Hepatocyte (in vitro differentiated cells): Measurements from ENCODE around the gene DIP2B.

ENCODE experiments used
- CTCF ChIP-seq: fragments of 200-600 bp; sonication (generic); IDR thresholded peaks from 2 replicates; pipeline ENCODE4 v1.5.1; 2016; ENCODE audit warnings: antibody characterized with exemption, mild to moderate bottlenecking; ENCODE audit not compliant: poor library complexity
- EZH2phosphoT487 ChIP-seq: fragments of 200-600 bp; sonication (generic); IDR thresholded peaks from one replicate; pipeline ENCODE4 v1.6.1; 2018; ENCODE audit warnings: antibody characterized with exemption, mild to moderate bottlenecking, low read depth, moderate library complexity; ENCODE audit not compliant: unreplicated experiment, severe bottlenecking

GRCh38 chr12:50541139-50541538 is 36.4 kb downstream of the DIP2B start:
- TF ChIP-seq CTCF: no peak
- TF ChIP-seq EZH2phosphoT487: no peak
